HG03432 (cell line): ENCODE data around the gene PPP2R5E.
A peak's percentile ranks its signal among the peaks of the same experiment; 100 is the strongest.

Experiments used
- ATAC-seq: cut with Tn5 transposase; IDR thresholded peaks from one replicate; pipeline ENCODE4 v1.9.1; 2021; ENCODE audit warnings: mild to moderate bottlenecking, moderate library complexity; ENCODE audit not compliant: unreplicated experiment

Gene PPP2R5E

GRCh38 chr14:63474111-63474510, 69.1 kb downstream of the PPP2R5E start:
- ATAC-seq, result no peak

DNA sequence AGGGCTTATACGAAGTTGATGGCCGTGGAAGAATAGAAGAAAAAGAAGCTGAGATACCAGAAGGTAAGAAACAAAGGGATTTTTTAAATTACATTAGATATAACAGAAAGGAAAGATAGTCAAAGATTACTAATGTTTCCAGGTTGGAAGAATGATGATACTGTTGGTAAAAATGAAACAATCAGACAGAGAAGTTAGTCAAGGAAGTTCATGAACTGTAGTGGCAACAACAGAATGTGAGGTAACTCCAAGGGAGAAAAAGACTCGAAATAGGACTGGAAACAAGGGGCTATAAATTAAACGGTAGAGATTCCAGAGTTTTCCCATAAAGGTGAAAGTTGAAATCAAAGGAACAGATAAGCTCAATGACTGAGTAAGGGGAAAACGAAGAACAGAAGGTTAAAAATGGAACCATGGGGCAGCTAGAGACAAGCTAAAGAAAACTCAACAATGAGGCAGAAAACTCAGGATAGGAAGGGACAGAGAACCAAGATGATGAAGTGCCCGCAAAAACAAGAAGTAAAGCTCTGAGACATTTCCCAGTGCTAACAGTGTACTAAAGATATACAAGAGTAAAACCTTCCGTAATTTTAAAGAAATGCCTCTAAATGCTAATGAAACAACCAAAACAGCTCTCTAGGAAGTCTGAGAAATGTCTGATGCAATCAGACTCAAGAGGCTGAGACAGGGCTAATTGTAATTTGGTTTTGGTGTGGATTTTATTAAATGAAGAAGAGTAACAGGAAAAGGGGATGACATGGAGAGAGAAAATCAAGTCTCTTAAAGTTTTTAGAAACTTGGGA, 70.0 kb downstream of the PPP2R5E start:
- no peak for ATAC-seq

GRCh38 chr14:63470962-63471793, 72.0 kb downstream of the PPP2R5E start:
- ATAC-seq, result peak; percentile 94

- peak; percentile 34 for ATAC-seq
Measured at GRCh38 chr14:63468294-63468693, 74.9 kb downstream of the PPP2R5E start.

- ATAC-seq, result no peak
Measured at GRCh38 chr14:63467440-63468072, 75.6 kb downstream of the PPP2R5E start.

DNA sequence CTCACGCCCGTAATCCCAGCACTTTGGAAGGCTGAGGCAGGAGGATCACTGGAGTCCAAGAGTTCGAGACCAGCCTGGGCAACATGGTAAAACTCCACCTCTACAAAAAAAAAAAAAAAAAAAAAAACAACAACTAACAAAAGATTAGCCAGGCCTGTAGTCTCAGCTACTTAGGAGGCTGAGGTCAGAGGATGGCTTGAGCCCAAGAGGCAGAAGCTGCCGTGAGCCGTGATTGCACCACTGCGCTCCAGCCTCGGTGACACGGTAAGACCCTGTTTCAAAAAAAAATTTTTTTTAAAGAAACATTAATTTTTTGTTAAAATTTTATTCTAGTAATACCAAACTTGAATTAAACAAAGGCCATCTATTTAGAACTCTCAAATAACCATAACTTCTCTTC, 77.8 kb downstream of the PPP2R5E start:
- ATAC-seq, result no peak

GRCh38 chr14:63460680-63461369, 82.4 kb downstream of the PPP2R5E start:
- ATAC-seq, result no peak

GRCh38 chr14:63459738-63460137, 83.4 kb downstream of the PPP2R5E start:
- no peak for ATAC-seq

DNA sequence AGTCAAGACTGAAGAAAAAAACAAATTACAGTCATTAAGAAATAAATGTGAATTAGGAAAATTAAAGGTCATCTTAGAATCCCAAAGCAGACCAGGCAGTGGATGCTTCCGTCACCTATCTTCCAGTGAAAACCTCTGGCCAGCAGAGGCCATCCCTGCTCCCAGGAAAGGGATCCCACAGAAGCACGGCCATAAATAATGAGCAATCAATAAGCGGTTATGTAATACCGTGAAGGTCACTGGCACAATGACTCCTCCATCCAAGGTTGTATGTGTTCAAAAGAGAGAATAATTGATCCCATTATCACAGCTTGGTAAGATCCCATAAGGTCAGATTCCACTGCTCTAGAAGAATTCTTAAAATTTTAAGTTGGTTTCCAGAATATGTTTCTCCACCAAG, 85.7 kb downstream of the PPP2R5E start:
- no peak for ATAC-seq

GRCh38 chr14:63454863-63455622, 88.1 kb downstream of the PPP2R5E start:
- peak; percentile 63 for ATAC-seq

DNA sequence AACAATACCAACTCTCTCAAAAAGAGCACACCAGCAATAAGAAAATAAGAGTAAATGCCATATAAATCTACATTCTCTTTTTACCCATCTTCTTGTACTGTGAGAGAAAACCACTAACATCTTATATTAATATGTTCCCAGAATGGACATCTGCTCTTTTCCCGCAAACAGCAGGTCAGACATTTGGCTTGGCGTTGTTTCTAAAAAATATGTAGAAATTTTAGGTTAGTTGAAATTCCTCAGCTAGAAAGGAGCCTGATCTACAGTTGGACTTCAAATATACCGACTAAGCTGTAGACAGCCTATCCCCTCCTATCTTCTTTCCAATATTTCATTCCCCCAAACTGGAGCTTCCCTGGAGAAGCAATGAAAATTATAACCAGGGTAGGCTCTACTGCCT, 88.7 kb downstream of the PPP2R5E start:
- ATAC-seq, result no peak

- no peak for ATAC-seq
Measured at GRCh38 chr14:63453443-63453936, 89.7 kb downstream of the PPP2R5E start.

DNA sequence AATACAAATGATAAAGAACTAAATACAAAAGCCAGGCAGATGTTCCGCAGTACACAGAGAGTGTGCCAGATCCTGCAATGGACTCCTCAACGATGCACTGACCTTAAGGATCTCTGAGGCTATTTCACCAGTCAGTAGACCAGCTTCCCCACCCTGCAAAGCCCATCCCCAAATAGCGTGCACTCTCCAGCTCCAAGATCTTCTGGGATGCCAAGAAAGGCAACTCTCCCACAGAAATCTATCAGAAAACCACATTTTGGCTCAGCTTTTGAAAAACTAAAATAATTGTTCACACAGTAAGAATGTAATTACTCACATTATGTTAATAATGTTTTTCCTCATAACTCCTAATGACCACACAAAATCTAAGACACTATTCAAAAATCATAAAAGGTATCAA, 90.4 kb downstream of the PPP2R5E start:
- no peak for ATAC-seq

GRCh38 chr14:63448841-63449240, 94.3 kb downstream of the PPP2R5E start:
- ATAC-seq, result no peak

DNA sequence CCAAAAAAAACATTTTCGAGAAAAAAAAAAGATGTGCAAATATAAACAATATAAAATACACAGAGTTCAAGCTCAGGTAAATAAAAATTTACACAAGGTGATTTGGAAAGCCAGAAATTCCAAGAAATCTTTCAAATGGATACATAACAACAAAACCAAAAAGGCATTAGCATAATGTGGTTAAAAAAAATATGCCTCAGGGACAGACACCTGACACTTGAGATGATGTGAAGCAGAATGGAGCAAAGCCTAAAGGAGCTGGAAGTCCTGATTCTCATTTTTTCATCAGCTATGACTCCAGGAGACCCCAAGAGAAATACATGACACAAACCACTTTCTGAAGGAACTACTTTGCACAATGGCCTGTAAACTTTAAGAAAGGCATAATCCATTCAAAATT, 98.6 kb downstream of the PPP2R5E start:
- ATAC-seq, result no peak

- no peak for ATAC-seq
Measured at GRCh38 chr14:63443988-63444387, 99.2 kb downstream of the PPP2R5E start.

DNA sequence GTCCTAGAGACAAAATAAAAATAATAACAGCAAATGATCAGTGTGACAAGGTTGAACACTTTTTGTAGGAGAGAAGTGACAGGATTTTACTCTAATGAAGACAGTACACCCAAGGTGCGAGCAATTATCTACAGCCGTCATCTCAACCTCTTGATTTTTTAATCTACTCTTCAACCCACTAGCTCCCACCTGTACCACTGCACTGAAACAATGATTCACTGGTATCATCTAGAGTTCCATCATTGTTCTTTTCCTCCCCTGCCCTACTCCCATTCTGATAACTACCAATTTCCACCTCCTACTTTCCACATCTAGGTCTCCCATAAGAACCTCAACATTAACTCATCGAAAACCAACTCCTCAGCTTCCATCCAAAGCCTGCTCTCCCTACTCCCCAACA, 99.8 kb downstream of the PPP2R5E start:
- no peak for ATAC-seq

GRCh38 chr14:63438065-63438757, 105.0 kb downstream of the PPP2R5E start:
- ATAC-seq, result peak; percentile 53

DNA sequence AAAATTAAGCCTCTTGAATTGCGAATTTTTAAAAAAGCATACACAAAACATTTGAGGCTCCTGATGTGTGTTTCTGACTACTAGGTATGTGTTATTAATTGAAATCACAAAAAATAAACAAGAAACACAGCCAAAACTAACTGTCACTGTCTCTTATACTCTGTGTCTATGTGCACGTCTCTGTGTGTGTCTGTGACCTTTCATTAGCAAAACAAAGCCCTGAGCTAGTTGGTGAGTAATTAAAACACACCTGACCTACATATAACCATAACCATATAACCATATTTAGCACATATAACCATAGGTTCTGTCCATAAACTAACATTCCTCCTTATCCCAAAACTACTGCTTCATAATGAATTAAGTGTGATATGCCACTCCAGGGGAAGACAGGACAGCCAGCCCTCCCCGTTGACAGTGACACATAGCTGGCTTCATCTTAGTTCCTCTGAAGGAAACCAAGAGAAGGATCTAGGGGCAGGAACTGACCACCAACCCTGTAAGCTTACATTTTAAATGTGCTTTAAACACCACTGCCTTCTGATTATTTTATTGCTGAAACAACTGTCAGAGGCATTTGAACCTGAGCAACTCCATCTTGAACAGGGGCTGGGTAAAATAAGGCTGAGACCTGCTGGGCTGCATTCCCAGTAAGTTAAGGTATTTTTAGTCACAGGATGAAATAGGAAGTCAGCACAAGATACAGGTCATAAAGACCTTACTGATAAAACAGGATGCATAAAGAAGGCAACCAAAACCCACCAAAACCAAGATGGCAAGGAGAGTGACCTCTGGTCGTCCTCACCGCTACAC, 106.7 kb downstream of the PPP2R5E start:
- no peak for ATAC-seq
